Breast epithelium (tissue), 3 donors: ENCODE results near the gene ATP2C2.

ENCODE experiments used
- CTCF ChIP-seq, 3 donors: fragments of 450-650 bp; IDR thresholded peaks; one replicate each; pipeline ENCODE4 v1.5.1; 2016 to 2017; ENCODE audit warnings: antibody characterized with exemption in 3 of 3, mild to moderate bottlenecking in 3 of 3, moderate library complexity in 3 of 3
- POLR2A ChIP-seq: fragments of 450-650 bp; IDR thresholded peaks from one replicate; pipeline ENCODE4 v1.6.1; 2016; ENCODE audit warnings: antibody characterized with exemption, mild to moderate bottlenecking, moderate library complexity
- POLR2AphosphoS5 ChIP-seq, 3 donors: sonication (generic); formaldehyde crosslinking; IDR thresholded peaks; one replicate each; pipeline ENCODE4 v1.6.1; 2017; ENCODE audit warnings: antibody characterized with exemption in 3 of 3

- TF ChIP-seq POLR2A (no peak), CTCF (IDR thresholded peaks at IDR 0.05) (no peak), POLR2AphosphoS5 (IDR thresholded peaks at IDR 0.05) (no peak)
These were observed 7.6 kb upstream of the ATP2C2 start for GRCh38 chr16:84360748-84361147.
